Epithelial cell of proximal tubule (primary cell): ENCODE results near the gene ZNF296. TPM values are rescaled to one million over a fixed set of nuclear protein-coding genes. Genes with fewer than 3 reads are reported as not detected.

Experiments
- DNase-seq: peaks from one replicate; pipeline ENCODE4 v3.0.0-alpha.2; 2011; ENCODE audit warnings: low read depth
- H3K4me3 ChIP-seq: 2 replicates; pipeline ENCODE4 v1.5.1; 2011; ENCODE audit warnings: low read depth, mild to moderate bottlenecking, low read length
- CTCF ChIP-seq: conservative IDR thresholded peaks from 2 replicates; pipeline ENCODE4 v1.5.1; 2012; ENCODE audit warnings: low read depth, mild to moderate bottlenecking, low read length
- total RNA-seq: library from RNA; depleted of rRNA; stranded (reverse); fragments of >200 nt; gene quantifications from 2 replicates; pipeline ENCODE4 v1.2.3, GENCODE V29; 2015

The ZNF296 gene
- total RNA-seq, 1 donor from 2014 or later, result 1.7 TPM

DNA sequence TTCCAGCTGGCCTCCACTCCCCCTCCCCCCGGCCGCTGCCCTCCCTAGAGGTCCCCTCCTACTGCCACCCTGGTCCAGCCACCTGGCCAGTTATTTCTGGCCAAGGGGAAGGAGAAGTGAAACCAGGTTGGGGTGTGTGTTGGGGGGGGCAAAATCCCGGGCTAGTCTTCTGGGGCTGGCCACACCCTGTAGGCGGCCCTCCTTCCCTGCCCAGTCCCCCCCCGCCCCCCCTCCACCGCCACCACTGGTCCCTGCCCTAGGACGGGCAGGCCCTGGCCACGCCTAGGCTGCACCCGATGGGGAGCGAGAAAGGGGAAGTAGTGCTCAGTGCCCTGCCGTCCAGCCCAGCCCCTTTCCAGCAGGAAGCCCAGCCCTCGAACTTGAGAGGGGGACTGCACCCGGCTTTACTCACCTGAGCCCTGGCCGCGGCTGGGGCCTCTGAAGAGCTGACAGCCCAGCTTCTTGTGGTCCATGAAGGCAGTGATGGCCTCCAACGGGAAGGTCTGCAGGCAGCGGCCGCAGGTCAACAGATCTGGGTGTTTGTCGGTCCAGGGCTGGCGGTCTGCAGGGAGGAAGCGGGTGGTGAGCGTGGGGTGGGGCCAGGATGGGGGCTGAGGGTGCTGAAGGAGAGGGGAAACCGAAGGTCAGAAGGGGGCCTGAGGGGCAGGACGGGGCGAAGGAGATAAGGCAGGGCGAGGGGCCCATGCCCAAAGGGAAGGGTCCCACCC, 813 bp downstream of the ZNF296 start:
- no peak for DNase-seq
- no peak for TF ChIP-seq CTCF
- H3K4me3 ChIP-seq, result peak overlapping the region; percentile 53

GRCh38 chr19:45074744-45075300, 1.5 kb downstream of the ZNF296 start:
- DNase-seq, result no peak
- TF ChIP-seq CTCF, result no peak
- H3K4me3 ChIP-seq, result peak overlapping the region; percentile 20

DNA sequence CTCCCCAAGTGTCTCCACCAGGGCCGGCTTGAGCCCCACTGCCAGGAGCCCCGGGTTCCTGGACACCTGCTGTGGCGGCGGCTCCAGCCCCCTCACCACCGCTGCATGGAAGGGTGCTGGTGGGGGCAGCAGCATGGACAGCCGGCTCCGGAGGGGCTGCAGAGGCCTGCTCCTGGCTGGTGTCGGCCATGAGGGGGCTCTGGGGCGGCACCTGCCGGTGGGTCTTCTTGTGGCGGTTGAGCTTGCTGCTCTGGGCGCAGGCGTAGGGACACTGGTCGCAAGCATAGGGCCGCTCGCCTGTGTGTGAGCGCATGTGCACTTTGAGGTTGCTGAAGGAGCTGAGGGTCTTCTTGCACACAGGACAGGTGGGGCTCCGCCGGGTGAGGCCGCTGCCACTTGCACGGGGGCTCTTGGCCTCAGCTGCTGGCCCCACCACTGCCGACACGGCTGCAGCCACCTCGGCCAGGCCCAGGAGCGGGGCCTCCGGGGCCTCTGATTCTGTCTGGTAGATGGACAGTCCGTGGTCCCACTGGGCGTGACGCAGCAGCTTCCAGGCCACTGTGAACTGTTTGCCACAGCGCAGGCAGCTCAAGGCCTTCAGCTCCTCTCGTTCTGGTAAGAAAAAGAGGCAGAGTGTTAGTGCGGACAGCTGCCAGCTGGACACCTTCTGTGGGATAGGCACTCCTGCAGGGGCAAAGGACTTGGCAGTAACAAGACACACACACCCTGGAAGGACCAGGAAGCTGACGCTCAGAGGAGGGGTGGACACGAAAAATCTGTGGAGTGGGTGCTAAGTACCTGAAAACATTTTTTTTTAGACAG, 4.1 kb downstream of the ZNF296 start:
- no peak for TF ChIP-seq CTCF
- no peak for DNase-seq
- H3K4me3 ChIP-seq, result no peak overlapping the region

GRCh38 chr19:45071545-45071938, 4.7 kb downstream of the ZNF296 start:
- no peak overlapping the region for H3K4me3 ChIP-seq
- TF ChIP-seq CTCF, result no peak
- DNase-seq, result no peak

GRCh38 chr19:45070861-45071544, 5.3 kb downstream of the ZNF296 start:
- no peak overlapping the region for H3K4me3 ChIP-seq
- no peak for TF ChIP-seq CTCF
- DNase-seq, result no peak

GRCh38 chr19:45070214-45070613, 6.1 kb downstream of the ZNF296 start:
- DNase-seq, result no peak
- H3K4me3 ChIP-seq, result no peak overlapping the region
- TF ChIP-seq CTCF, result no peak
